SJSA1 (cell line): ENCODE measurements around the gene CAMTA1. TPM values are rescaled to one million over a fixed set of nuclear protein-coding genes. Genes with fewer than 3 reads are reported as not detected.

Experiments
- DNase-seq, 2 experiments: peaks; one replicate each; pipeline ENCODE4 v3.0.0-alpha.2; 2015 to 2020; ENCODE audit warnings: low spot score in 2 of 2, low read depth in 1 of 2
- H3K27ac ChIP-seq: fragments of 250-450 bp; sonication (Bioruptor Pico); 2 replicates; pipeline ENCODE4 v1.5.1; 2020; ENCODE audit warnings: mild to moderate bottlenecking, moderate library complexity
- H3K27me3 ChIP-seq: fragments of 250-450 bp; sonication (Bioruptor Pico); replicated peaks from 2 replicates; pipeline ENCODE4 v1.5.1; 2020; ENCODE audit warnings: mild to moderate bottlenecking, moderate library complexity
- H3K36me3 ChIP-seq: fragments of 250-450 bp; sonication (Bioruptor Pico); 2 replicates; pipeline ENCODE4 v1.5.1; 2020; ENCODE audit warnings: mild to moderate bottlenecking
- H3K4me1 ChIP-seq: fragments of 250-450 bp; sonication (Bioruptor Pico); replicated peaks from 2 replicates; pipeline ENCODE4 v1.6.1; 2021; ENCODE audit warnings: mild to moderate bottlenecking
- H3K4me3 ChIP-seq: fragments of 250-450 bp; sonication (Bioruptor Pico); 2 replicates; pipeline ENCODE4 v1.5.1; 2020; ENCODE audit warnings: mild to moderate bottlenecking
- H3K9me3 ChIP-seq: fragments of 250-450 bp; sonication (Bioruptor Pico); replicated peaks from 2 replicates; pipeline ENCODE4 v1.5.1; 2020; ENCODE audit warnings: mild to moderate bottlenecking
- total RNA-seq: library from RNA; depleted of rRNA; stranded (reverse); fragments of >200 nt; shearing (Covaris generic); gene quantifications from 2 replicates; pipeline ENCODE4 v1.2.3, GENCODE V29; 2014

The CAMTA1 gene
- total RNA-seq, 1 experiment from 2014 or later = 136 TPM

- Histone ChIP-seq H3K27ac (no peak overlapping the region), H3K36me3 (no peaks in the 10 kb centered on the region), H3K4me3 (no peak overlapping the region), H3K9me3 (no peaks in the 10 kb centered on the region), H3K27me3 (no peaks in the 10 kb centered on the region), H3K4me1 (no peaks in the 10 kb centered on the region)
- DNase-seq = no peak
Observed at GRCh38 chr1:7365706-7366105, 580.5 kb downstream of the CAMTA1 start.

GRCh38 chr1:7366286-7366954, 581.2 kb downstream of the CAMTA1 start:
- H3K4me3 ChIP-seq = no peak overlapping the region
- DNase-seq = no peak
- no peak overlapping the region for H3K27ac ChIP-seq
- no peaks in the 10 kb centered on the region for H3K9me3 ChIP-seq
- no peaks in the 10 kb centered on the region for H3K4me1 ChIP-seq
- H3K36me3 ChIP-seq = no peaks in the 10 kb centered on the region
- H3K27me3 ChIP-seq = no peaks in the 10 kb centered on the region

- no peaks in the 10 kb centered on the region for H3K9me3 ChIP-seq
- H3K27ac ChIP-seq = no peak overlapping the region
- no peaks in the 10 kb centered on the region for H3K36me3 ChIP-seq
- no peak overlapping the region for H3K4me3 ChIP-seq
- H3K4me1 ChIP-seq = no peaks in the 10 kb centered on the region
- H3K27me3 ChIP-seq = no peaks in the 10 kb centered on the region
- DNase-seq = no peak
Observed at GRCh38 chr1:7366955-7367665, 581.9 kb downstream of the CAMTA1 start.

GRCh38 chr1:7369866-7370265, 584.6 kb downstream of the CAMTA1 start:
- H3K4me1 ChIP-seq = no peaks in the 10 kb centered on the region
- no peaks in the 10 kb centered on the region for H3K27me3 ChIP-seq
- DNase-seq = no peak
- H3K4me3 ChIP-seq = no peak overlapping the region
- H3K36me3 ChIP-seq = no peaks in the 10 kb centered on the region
- H3K27ac ChIP-seq = no peak overlapping the region
- no peaks in the 10 kb centered on the region for H3K9me3 ChIP-seq

DNA sequence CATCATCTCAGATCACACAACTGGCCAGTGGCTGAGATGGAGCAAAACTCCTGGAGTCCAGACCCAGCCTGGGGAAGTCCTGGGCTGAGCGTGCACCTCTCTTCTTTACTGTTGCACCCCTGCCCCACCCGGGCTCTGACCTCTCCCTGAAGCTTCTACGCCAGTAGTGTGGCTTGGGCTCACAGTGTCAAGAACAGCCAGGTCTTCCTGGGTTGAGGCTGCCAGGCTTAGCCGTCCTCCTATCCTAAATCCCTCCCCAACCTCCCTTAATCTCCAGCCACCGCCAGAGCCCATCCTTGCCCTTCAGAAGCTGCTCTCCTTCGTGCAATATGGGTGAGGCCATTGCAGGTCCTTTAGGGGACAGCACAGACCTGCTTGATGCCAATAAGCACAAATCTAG, 586.7 kb downstream of the CAMTA1 start:
- no peaks in the 10 kb centered on the region for H3K36me3 ChIP-seq
- H3K4me3 ChIP-seq = no peak overlapping the region
- no peaks in the 10 kb centered on the region for H3K9me3 ChIP-seq
- H3K27ac ChIP-seq = no peak overlapping the region
- no peak for DNase-seq
- H3K27me3 ChIP-seq = no peaks in the 10 kb centered on the region
- no peaks in the 10 kb centered on the region for H3K4me1 ChIP-seq

GRCh38 chr1:7372477-7373120, 587.3 kb downstream of the CAMTA1 start:
- Histone ChIP-seq H3K27ac (no peak overlapping the region), H3K4me1 (no peaks in the 10 kb centered on the region), H3K27me3 (no peaks in the 10 kb centered on the region), H3K36me3 (no peaks in the 10 kb centered on the region), H3K9me3 (no peaks in the 10 kb centered on the region), H3K4me3 (no peak overlapping the region)
- no peak for DNase-seq

DNA sequence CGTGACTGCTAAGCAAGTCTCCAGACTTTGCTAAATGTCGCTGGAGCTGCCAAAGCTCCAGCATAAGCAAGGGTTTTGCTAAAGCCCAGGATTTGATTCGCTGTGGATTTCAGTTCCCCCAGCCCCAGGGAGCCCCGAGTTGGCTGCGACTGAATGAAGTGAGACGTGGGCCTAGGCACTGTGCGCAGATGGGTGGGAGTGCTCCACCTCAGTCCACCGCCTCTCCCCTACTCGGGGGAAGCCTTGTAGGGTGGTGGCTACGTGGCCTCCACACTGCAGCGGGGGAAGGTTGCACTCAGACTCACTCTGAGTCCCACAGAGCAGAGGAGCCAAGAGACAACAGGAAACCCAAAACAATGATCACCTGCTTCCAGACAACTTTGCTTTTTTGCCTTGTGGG, 588.0 kb downstream of the CAMTA1 start:
- Histone ChIP-seq H3K4me1 (no peaks in the 10 kb centered on the region), H3K27me3 (no peaks in the 10 kb centered on the region), H3K27ac (no peak overlapping the region), H3K4me3 (no peak overlapping the region), H3K9me3 (no peaks in the 10 kb centered on the region), H3K36me3 (no peaks in the 10 kb centered on the region)
- no peak for DNase-seq

GRCh38 chr1:7373876-7374562, 588.8 kb downstream of the CAMTA1 start:
- no peaks in the 10 kb centered on the region for H3K9me3 ChIP-seq
- peak in 1 of 2 experiments; percentile 27 for DNase-seq
- no peaks in the 10 kb centered on the region for H3K27me3 ChIP-seq
- no peaks in the 10 kb centered on the region for H3K36me3 ChIP-seq
- H3K4me3 ChIP-seq = no peak overlapping the region
- no peaks in the 10 kb centered on the region for H3K4me1 ChIP-seq
- no peak overlapping the region for H3K27ac ChIP-seq

DNA sequence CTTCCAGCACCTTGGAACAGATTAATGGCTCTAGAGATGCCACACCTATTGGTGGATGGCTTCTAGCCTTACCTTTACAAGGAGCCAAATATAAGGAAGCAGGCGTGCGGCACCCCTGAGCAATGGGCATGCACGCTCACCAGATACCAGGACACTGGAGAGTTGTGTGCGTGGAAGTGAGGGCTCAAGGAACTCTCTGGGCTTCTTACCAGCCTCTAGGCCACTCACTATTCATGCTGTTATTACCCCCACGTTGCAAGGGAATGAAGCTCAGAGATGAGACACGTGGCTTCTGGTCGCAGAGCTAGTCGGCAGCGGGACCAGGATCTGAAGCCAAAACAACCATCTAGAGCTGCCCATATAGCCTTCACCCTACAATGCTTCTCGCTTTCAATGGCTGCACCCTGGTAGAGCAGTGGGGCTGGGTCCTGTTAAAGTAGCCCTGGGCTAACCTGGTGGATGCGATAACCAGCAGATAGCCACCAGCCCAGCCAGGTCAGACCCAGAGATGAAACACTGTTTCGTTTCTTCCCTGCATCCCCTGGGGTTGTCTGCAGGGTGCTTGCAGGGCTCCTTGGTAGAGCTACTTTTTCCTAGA, 589.4 kb downstream of the CAMTA1 start:
- H3K9me3 ChIP-seq = no peaks in the 10 kb centered on the region
- no peak overlapping the region for H3K27ac ChIP-seq
- no peaks in the 10 kb centered on the region for H3K27me3 ChIP-seq
- H3K36me3 ChIP-seq = no peaks in the 10 kb centered on the region
- no peak overlapping the region for H3K4me3 ChIP-seq
- no peaks in the 10 kb centered on the region for H3K4me1 ChIP-seq
- peak in 1 of 2 experiments; percentile 23 for DNase-seq

- Histone ChIP-seq H3K9me3 (no peaks in the 10 kb centered on the region), H3K4me3 (no peak overlapping the region), H3K4me1 (no peaks in the 10 kb centered on the region), H3K36me3 (no peaks in the 10 kb centered on the region), H3K27ac (no peak overlapping the region), H3K27me3 (no peaks in the 10 kb centered on the region)
- DNase-seq = peak in 1 of 2 experiments; percentile 34
Observed at GRCh38 chr1:7375329-7375728, 590.1 kb downstream of the CAMTA1 start.

DNA sequence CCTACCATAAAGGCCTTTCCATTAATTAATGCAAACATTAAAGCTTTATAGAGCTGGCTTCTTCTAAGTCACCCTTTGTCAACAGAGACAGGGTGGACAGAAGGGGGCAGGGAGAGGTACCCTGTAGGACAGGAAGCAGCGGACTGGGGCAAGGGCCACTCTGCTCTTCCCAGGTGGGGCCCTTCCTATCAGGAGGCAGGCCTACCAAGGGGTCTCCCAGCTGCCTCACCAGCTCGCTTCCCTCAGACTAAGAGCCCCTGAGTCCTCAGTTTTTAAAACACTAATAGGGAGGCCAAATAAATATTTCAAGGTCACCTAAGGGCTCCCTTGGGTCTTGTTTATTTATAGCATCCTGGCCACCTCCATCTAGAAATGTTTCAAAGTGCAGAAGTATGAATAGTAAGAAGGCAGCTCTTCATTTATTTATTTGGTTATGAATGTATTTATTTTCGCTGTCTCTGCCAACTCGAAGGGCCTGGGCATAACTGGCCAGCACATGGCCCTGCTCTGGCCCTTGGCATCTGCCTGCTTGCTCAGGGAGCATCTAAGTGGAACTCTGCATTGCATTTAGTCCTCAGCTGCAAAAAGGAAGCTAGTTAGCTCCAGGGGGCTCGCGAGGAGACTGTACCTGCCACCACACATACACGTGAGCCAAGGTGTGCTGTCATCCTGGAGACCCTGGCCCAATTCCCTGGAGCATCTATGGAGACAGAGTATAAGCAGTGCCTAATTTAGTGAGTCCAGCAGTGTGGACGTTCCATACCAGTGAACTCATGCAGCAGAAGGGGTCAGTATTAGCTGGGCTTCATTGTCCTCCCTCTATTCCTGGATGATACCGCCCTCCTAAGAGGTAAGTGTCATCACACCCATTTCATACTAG, 590.8 kb downstream of the CAMTA1 start:
- Histone ChIP-seq H3K4me3 (no peak overlapping the region), H3K27ac (no peak overlapping the region), H3K36me3 (no peaks in the 10 kb centered on the region), H3K4me1 (no peaks in the 10 kb centered on the region), H3K27me3 (no peaks in the 10 kb centered on the region), H3K9me3 (no peaks in the 10 kb centered on the region)
- DNase-seq = peak in 1 of 2 experiments; percentile 14

GRCh38 chr1:7376676-7377075, 591.4 kb downstream of the CAMTA1 start:
- no peaks in the 10 kb centered on the region for H3K9me3 ChIP-seq
- H3K4me1 ChIP-seq = no peaks in the 10 kb centered on the region
- H3K36me3 ChIP-seq = no peaks in the 10 kb centered on the region
- DNase-seq = peak in 1 of 2 experiments; percentile 8
- H3K27ac ChIP-seq = no peak overlapping the region
- no peaks in the 10 kb centered on the region for H3K27me3 ChIP-seq
- H3K4me3 ChIP-seq = no peak overlapping the region
